ENCODE measurements around the gene RNF167.

The RNF167 gene

GRCh38 chr17:4969551-4970173 lies 29.6 kb downstream of the RNF167 start:
- no peaks in the 10 kb centered on the region for H3K27me3 Mint-ChIP-seq

GRCh38 chr17:4970273-4970672 lies 30.2 kb downstream of the RNF167 start:
- no peaks in the 10 kb centered on the region for H3K9me3 Mint-ChIP-seq (ENCODE audit: low read depth)
- H3K4me3 Mint-ChIP-seq, result peak overlapping the region; percentile 44
- peaks cover 17% of the 10 kb centered on the region for H3K36me3 Mint-ChIP-seq
- H3K27ac Mint-ChIP-seq, result no peak overlapping the region
- peaks cover 37% of the 10 kb centered on the region for H3K4me1 Mint-ChIP-seq (ENCODE audit: low read depth)
- no peaks in the 10 kb centered on the region for H3K27me3 Mint-ChIP-seq

More at GRCh38 chr17:4969551-4970173, 29.6 kb downstream of the RNF167 start:
- H3K4me1 Mint-ChIP-seq (ENCODE audit: low read depth), result peaks cover 39% of the 10 kb centered on the region
- H3K9me3 Mint-ChIP-seq (ENCODE audit: low read depth), result no peaks in the 10 kb centered on the region
- peaks cover 18% of the 10 kb centered on the region for H3K36me3 Mint-ChIP-seq
- no peak overlapping the region for H3K27ac Mint-ChIP-seq
- no peak overlapping the region for H3K4me3 Mint-ChIP-seq

- no peaks in the 10 kb centered on the region for H3K9me3 Mint-ChIP-seq (ENCODE audit: low read depth)
- H3K27me3 Mint-ChIP-seq, result no peaks in the 10 kb centered on the region
- peak overlapping the region; percentile 61 for H3K27ac Mint-ChIP-seq
- peaks cover 10% of the 10 kb centered on the region for H3K36me3 Mint-ChIP-seq
- H3K4me1 Mint-ChIP-seq (ENCODE audit: low read depth), result peaks cover 27% of the 10 kb centered on the region
- no peak overlapping the region for H3K4me3 Mint-ChIP-seq
Measured at GRCh38 chr17:4971826-4972225, 31.8 kb downstream of the RNF167 start.

- Mint-ChIP-seq H3K9me3 (ENCODE audit: low read depth) (no peaks in the 10 kb centered on the region), H3K36me3 (peaks cover 10% of the 10 kb centered on the region), H3K4me1 (ENCODE audit: low read depth) (peaks cover 27% of the 10 kb centered on the region), H3K27me3 (no peaks in the 10 kb centered on the region), H3K4me3 (no peak overlapping the region), H3K27ac (peak overlapping the region; percentile 58)
Measured at GRCh38 chr17:4972322-4972721, 32.3 kb downstream of the RNF167 start.

- Mint-ChIP-seq H3K4me3 (no peak overlapping the region), H3K27me3 (no peaks in the 10 kb centered on the region), H3K36me3 (peaks cover 10% of the 10 kb centered on the region), H3K27ac (peak overlapping the region; percentile 58), H3K4me1 (ENCODE audit: low read depth) (peaks cover 27% of the 10 kb centered on the region), H3K9me3 (ENCODE audit: low read depth) (no peaks in the 10 kb centered on the region)
Measured at GRCh38 chr17:4972752-4973151, 32.7 kb downstream of the RNF167 start.

GRCh38 chr17:4973256-4974114 lies 33.4 kb downstream of the RNF167 start:
- peaks cover 10% of the 10 kb centered on the region for H3K36me3 Mint-ChIP-seq
- H3K27me3 Mint-ChIP-seq, result no peaks in the 10 kb centered on the region
- no peak overlapping the region for H3K4me3 Mint-ChIP-seq
- H3K4me1 Mint-ChIP-seq (ENCODE audit: low read depth), result peaks cover 27% of the 10 kb centered on the region
- H3K27ac Mint-ChIP-seq, result peak overlapping the region; percentile 46
- H3K9me3 Mint-ChIP-seq (ENCODE audit: low read depth), result no peaks in the 10 kb centered on the region

GRCh38 chr17:4974115-4974670 lies 34.1 kb downstream of the RNF167 start:
- Mint-ChIP-seq H3K27ac (peak overlapping the region; percentile 16), H3K4me3 (no peak overlapping the region), H3K27me3 (no peaks in the 10 kb centered on the region), H3K4me1 (ENCODE audit: low read depth) (peaks cover 19% of the 10 kb centered on the region), H3K36me3 (peaks cover 9% of the 10 kb centered on the region), H3K9me3 (ENCODE audit: low read depth) (no peaks in the 10 kb centered on the region)

GRCh38 chr17:4978726-4979125 lies 38.7 kb downstream of the RNF167 start:
- H3K4me1 Mint-ChIP-seq (ENCODE audit: low read depth), result peaks cover 19% of the 10 kb centered on the region
- H3K4me3 Mint-ChIP-seq, result no peak overlapping the region
- H3K36me3 Mint-ChIP-seq, result peaks cover 2% of the 10 kb centered on the region
- no peaks in the 10 kb centered on the region for H3K9me3 Mint-ChIP-seq (ENCODE audit: low read depth)
- no peaks in the 10 kb centered on the region for H3K27me3 Mint-ChIP-seq
- H3K27ac Mint-ChIP-seq, result no peak overlapping the region

- peaks cover 27% of the 10 kb centered on the region for H3K4me1 Mint-ChIP-seq (ENCODE audit: low read depth)
- no peaks in the 10 kb centered on the region for H3K36me3 Mint-ChIP-seq
- H3K9me3 Mint-ChIP-seq (ENCODE audit: low read depth), result no peaks in the 10 kb centered on the region
- H3K27ac Mint-ChIP-seq, result peak overlapping the region; percentile 80
- no peaks in the 10 kb centered on the region for H3K27me3 Mint-ChIP-seq
- no peak overlapping the region for H3K4me3 Mint-ChIP-seq
Measured at GRCh38 chr17:4980644-4981216, 40.7 kb downstream of the RNF167 start.

GRCh38 chr17:4982305-4982704 lies 42.2 kb downstream of the RNF167 start:
- Mint-ChIP-seq H3K4me3 (no peak overlapping the region), H3K36me3 (no peaks in the 10 kb centered on the region), H3K4me1 (ENCODE audit: low read depth) (peaks cover 37% of the 10 kb centered on the region), H3K9me3 (ENCODE audit: low read depth) (no peaks in the 10 kb centered on the region), H3K27ac (peak overlapping the region; percentile 58), H3K27me3 (no peaks in the 10 kb centered on the region)

GRCh38 chr17:4986403-4986802 lies 46.3 kb downstream of the RNF167 start:
- Mint-ChIP-seq H3K27ac (peak overlapping the region; percentile 86), H3K9me3 (ENCODE audit: low read depth) (no peaks in the 10 kb centered on the region), H3K36me3 (no peaks in the 10 kb centered on the region), H3K4me3 (peak overlapping the region; percentile 92), H3K4me1 (ENCODE audit: low read depth) (peaks cover 42% of the 10 kb centered on the region), H3K27me3 (no peaks in the 10 kb centered on the region)

GRCh38 chr17:4986951-4987766 lies 47.1 kb downstream of the RNF167 start, which contains the start of gene CAMTA2:
TSS of gene CAMTA2 (minus strand) at chr17:4987675. CDS start at chr17:4986222, 1,453 bp downstream.
- Mint-ChIP-seq H3K4me3 (peak within 1 kb of the TSS; percentile 92), H3K27ac (peak within 1 kb of the TSS; percentile 91), H3K27me3 (no peaks in the 10 kb centered on the region), H3K4me1 (ENCODE audit: low read depth) (peaks cover 44% of the 10 kb centered on the region), H3K9me3 (ENCODE audit: low read depth) (no peaks in the 10 kb centered on the region), H3K36me3 (peaks cover 4% of the 10 kb centered on the region)

GRCh38 chr17:4987767-4988567 lies 47.9 kb downstream of the RNF167 start:
- peak overlapping the region; percentile 92 for H3K4me3 Mint-ChIP-seq
- H3K4me1 Mint-ChIP-seq (ENCODE audit: low read depth), result peaks cover 40% of the 10 kb centered on the region
- no peaks in the 10 kb centered on the region for H3K9me3 Mint-ChIP-seq (ENCODE audit: low read depth)
- H3K27me3 Mint-ChIP-seq, result no peaks in the 10 kb centered on the region
- H3K36me3 Mint-ChIP-seq, result peaks cover 4% of the 10 kb centered on the region
- H3K27ac Mint-ChIP-seq, result peak overlapping the region; percentile 91
